Mesenchymal stem cell (in vitro differentiated cells and primary cell): ENCODE results near the gene HOXA7.

Source experiments
- DNase-seq: peaks from one replicate; pipeline ENCODE4 v3.0.0-alpha.2; 2013
- H2AFZ ChIP-seq: one replicate; pipeline ENCODE4 v1.6.1; 2013; ENCODE audit warnings: low read depth, mild to moderate bottlenecking, control low read depth, inconsistent platforms, low read length, moderate library complexity
- H2AK5ac ChIP-seq: 2 replicates; pipeline ENCODE4 v1.6.1; 2013; ENCODE audit warnings: low read length, moderate library complexity, mild to moderate bottlenecking, inconsistent platforms; ENCODE audit not compliant: severe bottlenecking
- H2BK120ac ChIP-seq: one replicate; pipeline ENCODE4 v1.6.1; 2013; ENCODE audit warnings: low read depth, mild to moderate bottlenecking, inconsistent platforms, low read length, moderate library complexity
- H2BK12ac ChIP-seq, 2 experiments: one replicate each; pipeline ENCODE4 v1.6.1; 2013; ENCODE audit warnings: inconsistent platforms in 2 of 2, low read length in 2 of 2, mild to moderate bottlenecking in 2 of 2, moderate library complexity in 2 of 2, control low read depth in 1 of 2
- H2BK15ac ChIP-seq: one replicate; pipeline ENCODE4 v1.6.1; 2013; ENCODE audit warnings: mild to moderate bottlenecking, low read depth, inconsistent platforms; ENCODE audit not compliant: poor library complexity, severe bottlenecking
- H2BK5ac ChIP-seq: 2 replicates; pipeline ENCODE4 v1.6.1; 2013; ENCODE audit warnings: low read depth, mild to moderate bottlenecking, low read length, control low read depth, inconsistent platforms; ENCODE audit not compliant: poor library complexity, severe bottlenecking
- H3K14ac ChIP-seq, 2 experiments: one replicate each; pipeline ENCODE4 v1.6.1; 2013; ENCODE audit warnings: inconsistent platforms in 2 of 2, low read length in 2 of 2, control low read depth in 1 of 2, mild to moderate bottlenecking in 1 of 2, moderate library complexity in 1 of 2
- H3K18ac ChIP-seq, 2 experiments: one replicate each; pipeline ENCODE4 v1.6.1; 2013; ENCODE audit warnings: inconsistent platforms in 2 of 2, low read length in 2 of 2, control low read depth in 1 of 2, low read depth in 1 of 2, mild to moderate bottlenecking in 1 of 2
- H3K23ac ChIP-seq, 2 experiments: one replicate each; pipeline ENCODE4 v1.6.1; 2013; ENCODE audit warnings: inconsistent platforms in 2 of 2, low read length in 2 of 2, mild to moderate bottlenecking in 2 of 2, moderate library complexity in 2 of 2, control low read depth in 1 of 2
- H3K27ac ChIP-seq: 2 replicates; pipeline ENCODE4 v1.5.1; 2013; ENCODE audit warnings: mild to moderate bottlenecking, moderate library complexity, low read length, control low read depth, inconsistent platforms; ENCODE audit not compliant: poor library complexity, severe bottlenecking
- H3K27me3 ChIP-seq, 2 experiments: 2 replicates each; pipeline versions ENCODE4 v1.6.1 to v1.7.0; 2013; ENCODE audit warnings: low read length in 2 of 2, mild to moderate bottlenecking in 2 of 2, moderate library complexity in 2 of 2, control low read depth in 1 of 2, inconsistent platforms in 1 of 2; ENCODE audit not compliant: control insufficient read depth in 1 of 2, insufficient read depth in 1 of 2
- H3K36me3 ChIP-seq, 2 experiments: 2 replicates each; pipeline versions ENCODE4 v1.6.1 to v1.7.0; 2013; ENCODE audit warnings: low read length in 2 of 2, control low read depth in 1 of 2, inconsistent platforms in 1 of 2, low read depth in 1 of 2, mild to moderate bottlenecking in 1 of 2; ENCODE audit not compliant: insufficient read depth in 2 of 2, control insufficient read depth in 1 of 2
- H3K4ac ChIP-seq, 2 experiments: one replicate each; pipeline ENCODE4 v1.6.1; 2013; ENCODE audit warnings: inconsistent platforms in 2 of 2, low read length in 2 of 2, mild to moderate bottlenecking in 2 of 2, moderate library complexity in 2 of 2, control low read depth in 1 of 2, low read depth in 1 of 2
- H3K4me1 ChIP-seq: 2 replicates; pipeline ENCODE4 v1.6.1; 2013; ENCODE audit warnings: low read depth, low read length, control low read depth; ENCODE audit not compliant: control insufficient read depth, insufficient read depth
- H3K4me2 ChIP-seq: 2 replicates; pipeline ENCODE4 v1.6.1; 2013; ENCODE audit warnings: low read length, mild to moderate bottlenecking, inconsistent platforms; ENCODE audit not compliant: poor library complexity, severe bottlenecking
- H3K4me3 ChIP-seq, 2 experiments: 2 replicates each; pipeline versions ENCODE4 v1.5.1 to v1.7.0; 2013; ENCODE audit warnings: low read length in 2 of 2, mild to moderate bottlenecking in 2 of 2, control low read depth in 1 of 2, low read depth in 1 of 2; ENCODE audit not compliant: insufficient read depth in 1 of 2
- H3K79me1 ChIP-seq: replicated peaks from 2 replicates; pipeline ENCODE4 v1.6.1; 2013; ENCODE audit warnings: mild to moderate bottlenecking, control low read depth, low read length, inconsistent platforms; ENCODE audit not compliant: poor library complexity, severe bottlenecking
- H3K9ac ChIP-seq: 2 replicates; pipeline ENCODE4 v1.7.0; 2013; ENCODE audit warnings: mild to moderate bottlenecking, low read length, moderate library complexity
- H3K9me3 ChIP-seq: 2 replicates; pipeline ENCODE4 v1.7.0; 2013; ENCODE audit warnings: mild to moderate bottlenecking, low read length; ENCODE audit not compliant: control insufficient read depth
- H4K8ac ChIP-seq: one replicate; pipeline ENCODE4 v1.6.1; 2013; ENCODE audit warnings: inconsistent platforms, mild to moderate bottlenecking, low read length, moderate library complexity
- H4K91ac ChIP-seq: one replicate; pipeline ENCODE4 v1.6.1; 2013; ENCODE audit warnings: mild to moderate bottlenecking, low read length, inconsistent platforms
- WGBS: methylation state at CpG from one replicate; pipeline ENCODE4 v1.1.7; 2013; ENCODE audit warnings: mixed read lengths; 5-methylcytosine and 5-hydroxymethylcytosine counted together

HOXA7 gene

DNA sequence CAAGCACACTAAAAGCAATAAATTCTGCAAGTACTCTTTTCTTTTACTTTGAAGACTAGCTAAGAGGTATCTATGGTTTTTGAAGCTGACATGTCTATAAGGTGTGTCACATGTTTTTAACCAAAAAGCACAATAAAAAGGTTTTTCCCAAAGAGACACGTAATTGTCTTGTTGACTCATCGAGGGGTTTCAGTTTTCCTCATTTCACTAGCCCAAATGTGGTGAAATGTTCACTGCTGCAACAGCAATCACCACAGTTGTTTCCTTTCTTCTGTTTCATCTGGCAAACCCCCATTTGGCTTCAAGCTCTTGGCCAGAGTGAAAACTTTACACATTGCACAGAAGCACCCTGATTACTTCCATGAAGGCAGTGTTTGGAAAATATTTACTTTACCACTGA, 22.1 kb downstream of the HOXA7 start:
- H3K27ac ChIP-seq = no peak overlapping the region
- H2BK120ac ChIP-seq = no peak overlapping the region
- H3K36me3 ChIP-seq = peaks cover 0 to 3% of the 10 kb centered on the region in 2 experiments
- peak; percentile 49 for DNase-seq
- no peak overlapping the region for H3K4me2 ChIP-seq
- no peak overlapping the region for H4K8ac ChIP-seq
- H3K4me3 ChIP-seq = peak overlapping the region in 1 of 2 experiments; percentile 32
- H3K4me1 ChIP-seq = peaks cover 9% of the 10 kb centered on the region
- H2AFZ ChIP-seq = no peak overlapping the region
- no peak overlapping the region for H2BK5ac ChIP-seq
- no peak overlapping the region for H2AK5ac ChIP-seq
- H3K79me1 ChIP-seq = no peaks in the 10 kb centered on the region
- peak overlapping the region; percentile 77 for H3K9ac ChIP-seq
- no peak overlapping the region for H3K14ac ChIP-seq
- H3K9me3 ChIP-seq = no peaks in the 10 kb centered on the region
- no peak overlapping the region for H2BK15ac ChIP-seq
- 52% methylated on average over 2 of the region's 2 CpGs for WGBS
- H3K18ac ChIP-seq = no peak overlapping the region
- no peak overlapping the region for H4K91ac ChIP-seq
- H2BK12ac ChIP-seq = no peak overlapping the region
- no peak overlapping the region for H3K4ac ChIP-seq
- no peaks in the 10 kb centered on the region for H3K27me3 ChIP-seq
- H3K23ac ChIP-seq = no peak overlapping the region

DNA sequence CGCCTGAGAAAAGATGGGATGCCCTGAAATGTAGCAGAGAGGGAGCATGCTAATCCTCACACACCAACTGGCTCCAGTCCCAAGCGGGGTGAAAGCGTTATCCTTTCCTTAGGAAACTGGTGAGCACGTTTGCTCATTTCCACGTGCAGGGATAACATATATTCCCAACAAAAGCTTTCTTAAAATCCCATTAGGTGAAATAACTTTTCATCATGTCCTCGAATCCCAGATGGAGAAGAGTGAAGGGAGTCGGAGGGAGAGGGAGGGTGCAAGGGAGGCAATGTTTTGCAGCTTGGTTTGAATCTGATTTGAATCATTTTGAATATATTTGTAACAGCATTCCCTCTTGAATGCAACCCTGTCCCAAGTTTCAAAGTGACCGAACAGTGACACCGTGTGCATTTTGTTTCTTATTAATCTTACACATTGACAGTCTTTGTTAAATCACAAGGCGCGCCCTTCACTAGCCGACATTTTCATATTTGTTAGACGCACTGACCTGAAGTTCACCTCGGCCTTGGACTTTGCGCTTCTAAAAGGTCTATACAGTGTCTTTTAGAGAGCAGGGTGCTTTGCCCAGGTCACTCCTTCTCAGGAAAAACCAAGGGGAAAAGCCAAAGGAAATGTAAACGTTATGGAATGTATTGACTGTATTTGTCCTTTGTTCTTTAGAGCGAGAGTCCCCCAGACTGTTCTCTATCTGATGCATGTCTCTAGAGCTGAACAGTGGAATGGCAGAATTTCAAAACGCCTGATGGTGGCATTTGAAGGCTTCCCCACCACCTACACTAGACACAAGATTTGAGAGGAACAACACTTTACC, 22.9 kb downstream of the HOXA7 start:
- peak overlapping the region in 1 of 2 experiments; percentile 32 for H3K4me3 ChIP-seq
- H3K23ac ChIP-seq = no peak overlapping the region
- H3K4ac ChIP-seq = no peak overlapping the region
- no peak overlapping the region for H2AFZ ChIP-seq
- peaks cover 13% of the 10 kb centered on the region for H3K4me1 ChIP-seq
- H2BK5ac ChIP-seq = no peak overlapping the region
- H4K91ac ChIP-seq = no peak overlapping the region
- no peak overlapping the region for H2BK120ac ChIP-seq
- H3K4me2 ChIP-seq = no peak overlapping the region
- no peak overlapping the region for H3K14ac ChIP-seq
- H3K36me3 ChIP-seq = peaks cover 0 to 6% of the 10 kb centered on the region in 2 experiments
- H3K9ac ChIP-seq = peak overlapping the region; percentile 77
- no peak overlapping the region for H2BK15ac ChIP-seq
- H2BK12ac ChIP-seq = no peak overlapping the region
- H3K79me1 ChIP-seq = no peaks in the 10 kb centered on the region
- DNase-seq = no peak
- H3K27me3 ChIP-seq = no peaks in the 10 kb centered on the region
- H3K27ac ChIP-seq = no peak overlapping the region
- 46% methylated on average over 14 of the region's 18 CpGs for WGBS
- no peak overlapping the region for H4K8ac ChIP-seq
- no peak overlapping the region for H2AK5ac ChIP-seq
- H3K9me3 ChIP-seq = no peaks in the 10 kb centered on the region
- no peak overlapping the region for H3K18ac ChIP-seq

DNA sequence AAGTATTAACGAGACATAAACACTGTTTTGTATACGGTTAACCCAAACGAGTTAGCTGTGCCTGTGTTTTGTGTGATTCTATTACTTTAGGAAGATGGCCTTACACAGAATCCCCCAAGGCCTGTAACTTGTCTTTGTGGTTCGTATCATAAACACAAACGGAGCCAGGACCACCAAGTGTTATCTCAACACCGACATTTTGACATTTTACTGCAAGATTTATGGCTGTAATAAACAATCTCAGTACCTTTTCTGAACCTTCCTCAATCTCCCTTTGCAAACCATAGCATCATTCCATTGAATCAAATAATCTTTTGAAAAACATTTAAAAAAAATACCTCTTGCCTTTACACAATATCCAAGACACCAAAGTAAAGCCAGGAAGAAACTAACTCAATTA, 23.5 kb downstream of the HOXA7 start:
- H2BK5ac ChIP-seq = no peak overlapping the region
- H3K79me1 ChIP-seq = no peaks in the 10 kb centered on the region
- no peak overlapping the region for H3K4me2 ChIP-seq
- no peaks in the 10 kb centered on the region for H3K9me3 ChIP-seq
- no peak overlapping the region for H3K4me3 ChIP-seq
- H3K27ac ChIP-seq = no peak overlapping the region
- H2AK5ac ChIP-seq = no peak overlapping the region
- no peak overlapping the region for H3K23ac ChIP-seq
- 22% methylated on average over 6 of the region's 6 CpGs for WGBS
- H2BK15ac ChIP-seq = no peak overlapping the region
- no peak overlapping the region for H3K9ac ChIP-seq
- DNase-seq = no peak
- H3K36me3 ChIP-seq = peaks cover 0 to 8% of the 10 kb centered on the region in 2 experiments
- no peak overlapping the region for H2BK120ac ChIP-seq
- no peak overlapping the region for H2AFZ ChIP-seq
- H3K4ac ChIP-seq = no peak overlapping the region
- no peak overlapping the region for H4K8ac ChIP-seq
- no peak overlapping the region for H3K18ac ChIP-seq
- no peak overlapping the region for H4K91ac ChIP-seq
- no peak overlapping the region for H3K14ac ChIP-seq
- H2BK12ac ChIP-seq = no peak overlapping the region
- H3K4me1 ChIP-seq = peaks cover 13% of the 10 kb centered on the region
- no peaks in the 10 kb centered on the region for H3K27me3 ChIP-seq

DNA sequence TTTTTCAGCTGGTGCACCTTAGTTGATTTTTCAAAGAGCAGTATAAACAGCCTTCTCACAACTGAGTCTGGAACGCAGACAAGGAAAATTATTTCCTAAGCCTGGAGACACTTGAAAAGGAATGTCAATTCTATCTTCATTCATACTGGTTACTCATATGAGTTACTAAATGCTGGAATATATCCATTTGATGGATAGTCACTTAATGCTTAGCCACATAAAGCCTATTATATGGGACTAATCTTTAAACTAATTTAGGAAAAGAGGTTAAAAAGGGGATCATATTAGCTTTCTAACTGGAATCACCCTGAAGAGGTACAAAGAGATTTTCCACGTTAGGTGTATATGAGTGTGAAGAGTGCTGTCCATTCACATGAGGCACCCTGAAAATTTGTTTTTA, 24.3 kb downstream of the HOXA7 start:
- Histone ChIP-seq H2BK15ac (no peak overlapping the region), H3K27ac (no peak overlapping the region), H3K79me1 (no peaks in the 10 kb centered on the region), H3K4me3 (no peak overlapping the region), H3K23ac (no peak overlapping the region), H3K9me3 (no peaks in the 10 kb centered on the region), H3K4me1 (peaks cover 13% of the 10 kb centered on the region), H4K91ac (no peak overlapping the region), H3K36me3 (peaks cover 0 to 5% of the 10 kb centered on the region in 2 experiments), H3K27me3 (no peaks in the 10 kb centered on the region), H3K9ac (peak overlapping the region; percentile 87), H3K18ac (no peak overlapping the region), H2BK5ac (no peak overlapping the region), H2BK120ac (no peak overlapping the region), H2BK12ac (no peak overlapping the region), H2AFZ (no peak overlapping the region), H2AK5ac (no peak overlapping the region), H3K4ac (no peak overlapping the region), H3K14ac (no peak overlapping the region), H4K8ac (no peak overlapping the region), H3K4me2 (no peak overlapping the region)
- WGBS = 62% methylated on average over 2 of the region's 2 CpGs
- DNase-seq = no peak
